GM21515 (cell line): ENCODE data around the gene RIC1.

Experiments used
- ATAC-seq: cut with Tn5 transposase; IDR thresholded peaks from one replicate; pipeline ENCODE4 v1.9.1; 2021; ENCODE audit not compliant: unreplicated experiment

Gene RIC1

GRCh38 chr9:5819174-5819573, 190.3 kb downstream of the RIC1 start:
- no peak for ATAC-seq

GRCh38 chr9:5820425-5820824, 191.5 kb downstream of the RIC1 start:
- no peak for ATAC-seq

GRCh38 chr9:5825223-5825622, 196.3 kb downstream of the RIC1 start:
- no peak for ATAC-seq
